Measurements from ENCODE around the gene FNDC1. TPM values are rescaled to one million over a fixed set of nuclear protein-coding genes. Genes with fewer than 3 reads are reported as not detected.

FNDC1 gene
- total RNA-seq, 1 experiment from 2014 or later, result 0.23 TPM

DNA sequence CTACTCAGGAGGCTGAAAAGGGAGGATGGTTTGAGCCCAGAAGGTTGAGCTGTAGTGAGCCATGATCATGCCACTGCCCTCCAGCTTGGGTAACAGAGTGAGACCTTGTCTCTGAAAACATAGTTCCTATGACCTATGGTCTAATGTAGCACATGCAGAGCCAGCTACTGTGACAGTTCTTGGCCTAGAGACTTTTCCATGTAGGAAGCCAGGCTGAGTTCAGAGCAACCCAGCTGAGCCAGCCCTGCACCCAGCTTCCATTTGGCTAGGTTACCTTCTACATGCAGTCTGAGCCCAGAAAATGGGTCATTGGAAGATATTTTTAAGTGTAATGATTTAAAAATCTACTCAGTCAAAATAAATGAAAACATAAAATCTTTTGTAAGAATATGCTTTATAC lies 92.8 kb downstream of the FNDC1 start:
- in situ Hi-C loops (cut with HindIII; ENCODE audit: low pct_unique_long_range_greater_than_20kb, low sequenced_read_pairs) (no loop called here), intact Hi-C loops (cut with micrococcal nuclease; ENCODE audit: unreplicated experiment) (no loop called here)
- POLR2A ChIA-PET, result interaction anchor here (0.7 kb wide), 1 partner anchor 380 kb away, joined by 3 read pairs; no protein-coding TSS in a partner anchor
- peaks cover 11% of the 10 kb centered on the region for H3K27me3 ChIP-seq (ENCODE audit: control insufficient read depth, insufficient read depth, low read length)
- H3K9me3 ChIP-seq (ENCODE audit: control insufficient read depth, insufficient read depth, low read depth, low read length), result no peaks in the 10 kb centered on the region
- ATAC-seq, result no peak
- H3K27ac ChIP-seq (ENCODE audit: low read length), result no peak overlapping the region
- no peak overlapping the region for H3K4me3 ChIP-seq (ENCODE audit: low read depth in 2 of 2, low read length in 2 of 2)
- TF ChIP-seq REST (IDR thresholded peaks at IDR 0.05; ENCODE audit: insufficient read depth in 1 of 2, low read depth in 2 of 2, low read length in 1 of 2) (no peak), SIN3A (IDR thresholded peaks at IDR 0.05; ENCODE audit: borderline replicate concordance, insufficient read depth, low read depth, low read length) (no peak), TCF7L2 (IDR thresholded peaks at IDR 0.05; ENCODE audit: low read depth, low read length) (no peak), POLR2AphosphoS5 (IDR thresholded peaks at IDR 0.05; ENCODE audit: low read depth, low read length) (no peak)
- TF ChIP-seq, protein P1, sequence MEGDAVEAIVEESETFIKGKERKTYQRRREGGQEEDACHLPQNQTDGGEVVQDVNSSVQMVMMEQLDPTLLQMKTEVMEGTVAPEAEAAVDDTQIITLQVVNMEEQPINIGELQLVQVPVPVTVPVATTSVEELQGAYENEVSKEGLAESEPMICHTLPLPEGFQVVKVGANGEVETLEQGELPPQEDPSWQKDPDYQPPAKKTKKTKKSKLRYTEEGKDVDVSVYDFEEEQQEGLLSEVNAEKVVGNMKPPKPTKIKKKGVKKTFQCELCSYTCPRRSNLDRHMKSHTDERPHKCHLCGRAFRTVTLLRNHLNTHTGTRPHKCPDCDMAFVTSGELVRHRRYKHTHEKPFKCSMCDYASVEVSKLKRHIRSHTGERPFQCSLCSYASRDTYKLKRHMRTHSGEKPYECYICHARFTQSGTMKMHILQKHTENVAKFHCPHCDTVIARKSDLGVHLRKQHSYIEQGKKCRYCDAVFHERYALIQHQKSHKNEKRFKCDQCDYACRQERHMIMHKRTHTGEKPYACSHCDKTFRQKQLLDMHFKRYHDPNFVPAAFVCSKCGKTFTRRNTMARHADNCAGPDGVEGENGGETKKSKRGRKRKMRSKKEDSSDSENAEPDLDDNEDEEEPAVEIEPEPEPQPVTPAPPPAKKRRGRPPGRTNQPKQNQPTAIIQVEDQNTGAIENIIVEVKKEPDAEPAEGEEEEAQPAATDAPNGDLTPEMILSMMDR (IDR thresholded peaks at IDR 0.05), result no peak
- CTCF ChIA-PET, result no interaction called here
- H3K4me1 ChIP-seq (ENCODE audit: control insufficient read depth, insufficient read depth, low read length), result no peaks in the 10 kb centered on the region
- no TSS peak for BruUV-seq (replicated peaks)
- no peak for DNase-seq (ENCODE audit: low read depth, low spot score)
- H3K36me3 ChIP-seq (ENCODE audit: control insufficient read depth, insufficient read depth, low read length), result no peaks in the 10 kb centered on the region

DNA sequence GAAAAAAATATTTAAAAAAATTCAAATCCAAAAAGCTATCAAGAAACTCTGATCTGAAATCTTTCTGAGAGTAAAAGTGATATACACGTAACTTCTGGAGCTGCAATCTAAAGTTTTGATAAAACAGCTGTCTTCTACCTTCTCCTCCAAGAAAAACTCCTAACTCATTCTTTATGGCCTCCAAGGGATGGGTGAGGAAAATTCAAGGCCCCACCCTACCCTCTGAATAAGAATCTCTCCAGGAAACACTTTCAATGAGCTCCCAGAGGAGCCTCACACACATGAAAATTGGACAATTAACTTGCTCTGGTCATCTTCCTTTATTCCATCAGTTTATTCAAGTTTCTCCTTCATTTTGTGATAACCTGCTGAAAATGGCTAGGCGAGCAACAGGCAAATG lies 93.4 kb downstream of the FNDC1 start:
- CTCF ChIA-PET, result no interaction called here
- TF ChIP-seq, protein P1 (IDR thresholded peaks at IDR 0.05), result no peak
- TF ChIP-seq REST (IDR thresholded peaks at IDR 0.05; ENCODE audit: insufficient read depth in 1 of 2, low read depth in 2 of 2, low read length in 1 of 2), result no peak
- TF ChIP-seq POLR2AphosphoS5 (IDR thresholded peaks at IDR 0.05; ENCODE audit: low read depth, low read length), result no peak
- TF ChIP-seq SIN3A (IDR thresholded peaks at IDR 0.05; ENCODE audit: borderline replicate concordance, insufficient read depth, low read depth, low read length), result no peak
- TF ChIP-seq TCF7L2 (IDR thresholded peaks at IDR 0.05; ENCODE audit: low read depth, low read length), result no peak
- DNase-seq (ENCODE audit: low read depth, low spot score) (no peak), ATAC-seq (no peak)
- H3K27me3 ChIP-seq (ENCODE audit: control insufficient read depth, insufficient read depth, low read length), result peaks cover 11% of the 10 kb centered on the region
- no peak overlapping the region for H3K27ac ChIP-seq (ENCODE audit: low read length)
- no peaks in the 10 kb centered on the region for H3K4me1 ChIP-seq (ENCODE audit: control insufficient read depth, insufficient read depth, low read length)
- no TSS peak for BruUV-seq (replicated peaks)
- no peaks in the 10 kb centered on the region for H3K9me3 ChIP-seq (ENCODE audit: control insufficient read depth, insufficient read depth, low read depth, low read length)
- POLR2A ChIA-PET, result no interaction called here
- in situ Hi-C loops (cut with HindIII; ENCODE audit: low pct_unique_long_range_greater_than_20kb, low sequenced_read_pairs), result no loop called here
- H3K4me3 ChIP-seq (ENCODE audit: low read depth in 2 of 2, low read length in 2 of 2), result no peak overlapping the region
- no peaks in the 10 kb centered on the region for H3K36me3 ChIP-seq (ENCODE audit: control insufficient read depth, insufficient read depth, low read length)
- intact Hi-C loops (cut with micrococcal nuclease; ENCODE audit: unreplicated experiment), result no loop called here
